Measurements from ENCODE around the gene ATP11C. TPM values are rescaled to one million over a fixed set of nuclear protein-coding genes. Genes with fewer than 3 reads are reported as not detected.

The ATP11C gene
- total RNA-seq, 1 donor from 2014 or later, result 20.0 TPM

DNA sequence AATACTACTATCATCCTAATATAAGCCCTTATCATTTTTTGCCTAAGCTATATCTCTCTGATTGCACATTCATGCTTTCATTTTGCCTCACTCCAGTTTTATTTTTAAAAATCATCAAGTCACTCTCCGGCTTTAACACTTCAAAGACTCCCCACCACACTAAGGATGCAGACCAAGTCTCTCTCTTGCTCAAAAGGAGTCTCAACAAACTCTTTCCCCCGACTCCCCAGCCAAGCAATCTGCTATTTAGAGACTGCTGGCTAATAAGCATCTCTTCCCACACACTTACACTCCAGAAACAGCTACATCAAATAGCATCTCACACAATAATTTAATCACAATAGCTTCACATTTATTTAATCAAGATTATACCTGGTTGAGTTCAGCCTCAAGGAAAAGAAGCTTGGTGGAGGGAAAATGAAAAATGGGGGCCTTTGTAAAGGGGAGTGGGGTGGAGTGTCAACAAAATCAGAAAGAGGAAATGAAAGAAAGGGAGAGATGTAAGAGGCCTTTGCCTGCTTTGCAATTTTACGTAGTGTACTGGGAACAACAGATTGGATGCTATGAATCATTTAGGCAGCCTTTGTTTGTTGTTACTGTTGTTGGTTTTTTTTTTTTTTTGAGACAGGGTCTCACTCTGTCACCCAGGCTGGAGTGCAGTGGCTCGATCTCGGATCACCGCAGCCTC is 120.8 kb downstream of the ATP11C start:
- DNase-seq (ENCODE audit: low spot score), result no peak

GRCh38 chrX:139804482-139804881 is 128.4 kb downstream of the ATP11C start:
- no peak for DNase-seq (ENCODE audit: low spot score)

DNA sequence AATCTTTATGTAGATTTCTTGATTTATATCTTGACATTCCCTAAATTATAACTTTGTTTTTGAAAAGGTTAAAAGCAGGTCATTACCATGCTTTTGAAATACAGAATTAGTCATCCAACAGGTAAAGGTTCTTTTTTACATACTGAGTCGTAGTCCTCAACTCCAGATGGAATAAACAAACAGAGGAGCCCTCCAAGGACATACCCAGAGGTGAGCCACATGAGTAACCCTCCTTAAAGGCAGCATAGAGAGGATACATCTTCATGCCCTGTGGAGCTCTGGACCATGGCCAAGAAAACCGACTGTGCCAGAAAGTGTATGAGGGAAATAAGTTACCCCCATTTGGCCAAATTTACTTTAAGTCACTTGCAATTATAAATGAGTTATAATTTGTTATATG is 129.6 kb downstream of the ATP11C start:
- no peak for DNase-seq (ENCODE audit: low spot score)

GRCh38 chrX:139802048-139802447 is 130.8 kb downstream of the ATP11C start:
- no peak for DNase-seq (ENCODE audit: low spot score)

GRCh38 chrX:139801397-139801813 is 131.4 kb downstream of the ATP11C start:
- DNase-seq (ENCODE audit: low spot score), result no peak

GRCh38 chrX:139798701-139799100 is 134.2 kb downstream of the ATP11C start:
- no peak for DNase-seq (ENCODE audit: low spot score)

DNA sequence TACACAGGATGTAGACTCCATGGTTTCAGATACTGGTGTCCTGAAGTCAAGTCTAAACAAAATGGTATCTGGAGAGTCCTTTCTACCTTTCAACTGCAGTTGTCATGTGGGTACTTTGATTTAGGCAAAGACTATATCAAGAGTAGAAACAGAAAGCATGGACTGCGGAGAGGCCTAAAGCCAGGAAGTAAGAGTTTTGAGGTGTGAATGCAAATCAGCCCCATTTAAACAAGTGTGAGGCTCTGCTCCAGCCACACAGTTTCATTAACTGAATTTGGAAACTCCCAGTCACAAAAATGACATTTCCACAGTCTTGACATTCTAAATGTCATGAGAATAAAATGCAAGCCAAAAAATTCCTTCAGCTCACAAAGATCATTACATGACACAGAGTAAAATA is 137.7 kb downstream of the ATP11C start:
- DNase-seq (ENCODE audit: low spot score), result no peak

DNA sequence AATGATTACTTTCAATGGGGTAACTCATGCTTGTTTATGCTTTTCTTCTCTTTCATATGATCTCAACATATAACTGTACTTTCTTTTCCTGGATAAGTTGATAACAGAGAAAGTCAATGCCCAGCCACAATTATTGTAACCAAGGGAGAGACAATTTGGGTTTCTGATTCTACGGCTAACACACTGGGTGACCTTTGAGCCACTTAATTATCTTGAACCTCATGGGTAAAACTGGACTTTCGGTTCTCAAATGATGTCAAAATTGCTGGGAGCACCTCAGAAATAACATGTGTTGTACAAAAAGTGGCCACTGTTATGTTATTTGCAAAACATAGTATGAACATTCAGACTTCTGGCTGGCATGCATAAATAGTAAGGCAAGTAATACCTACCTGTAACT is 145.3 kb downstream of the ATP11C start:
- no peak for DNase-seq (ENCODE audit: low spot score)

- DNase-seq (ENCODE audit: low spot score), result no peak
These were observed 148.0 kb downstream of the ATP11C start for GRCh38 chrX:139784807-139785206.

DNA sequence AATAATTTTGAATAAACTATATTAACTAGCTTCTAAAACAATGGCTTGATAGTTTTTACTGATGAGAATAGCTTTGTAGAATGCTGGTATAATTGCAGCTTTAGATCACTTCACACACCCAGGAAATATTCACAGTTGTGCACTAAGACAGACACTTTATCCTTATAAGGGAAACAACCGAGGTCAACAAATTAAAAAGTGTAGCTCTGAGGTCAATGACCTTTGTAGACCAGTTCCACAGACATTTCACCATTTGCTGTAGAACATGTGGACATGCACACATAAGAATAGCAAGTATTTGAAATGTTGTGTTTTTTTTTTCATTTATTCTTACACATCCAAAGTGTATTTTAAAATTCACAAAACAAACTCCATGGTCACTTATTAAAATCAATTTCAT is 148.9 kb downstream of the ATP11C start:
- no peak for DNase-seq (ENCODE audit: low spot score)

DNA sequence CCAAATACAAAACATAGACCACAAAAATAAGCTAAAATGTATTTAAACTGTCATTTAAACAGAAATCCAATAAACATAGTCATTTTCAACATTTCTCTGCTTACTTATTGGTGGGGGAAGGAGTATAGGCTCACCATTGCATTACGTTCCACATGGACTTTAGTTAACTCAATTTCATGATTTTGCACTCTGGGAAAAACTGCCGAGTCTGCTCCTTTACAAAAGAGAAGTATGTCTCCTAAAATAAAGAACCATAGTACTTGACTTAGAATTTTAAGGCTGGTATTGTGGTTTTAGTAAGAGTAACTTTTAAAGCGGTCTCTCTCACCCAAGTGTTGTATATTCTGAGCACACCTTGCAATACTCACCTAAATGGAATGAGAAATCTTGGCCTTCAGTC is 149.8 kb downstream of the ATP11C start:
- no peak for DNase-seq (ENCODE audit: low spot score)

- DNase-seq (ENCODE audit: low spot score), result no peak
These were observed 156.3 kb downstream of the ATP11C start for GRCh38 chrX:139776599-139776998.

GRCh38 chrX:139770366-139770765 is 162.5 kb downstream of the ATP11C start:
- no peak for DNase-seq (ENCODE audit: low spot score)

GRCh38 chrX:139766545-139766983 is 166.3 kb downstream of the ATP11C start:
- DNase-seq (ENCODE audit: low spot score), result no peak

DNA sequence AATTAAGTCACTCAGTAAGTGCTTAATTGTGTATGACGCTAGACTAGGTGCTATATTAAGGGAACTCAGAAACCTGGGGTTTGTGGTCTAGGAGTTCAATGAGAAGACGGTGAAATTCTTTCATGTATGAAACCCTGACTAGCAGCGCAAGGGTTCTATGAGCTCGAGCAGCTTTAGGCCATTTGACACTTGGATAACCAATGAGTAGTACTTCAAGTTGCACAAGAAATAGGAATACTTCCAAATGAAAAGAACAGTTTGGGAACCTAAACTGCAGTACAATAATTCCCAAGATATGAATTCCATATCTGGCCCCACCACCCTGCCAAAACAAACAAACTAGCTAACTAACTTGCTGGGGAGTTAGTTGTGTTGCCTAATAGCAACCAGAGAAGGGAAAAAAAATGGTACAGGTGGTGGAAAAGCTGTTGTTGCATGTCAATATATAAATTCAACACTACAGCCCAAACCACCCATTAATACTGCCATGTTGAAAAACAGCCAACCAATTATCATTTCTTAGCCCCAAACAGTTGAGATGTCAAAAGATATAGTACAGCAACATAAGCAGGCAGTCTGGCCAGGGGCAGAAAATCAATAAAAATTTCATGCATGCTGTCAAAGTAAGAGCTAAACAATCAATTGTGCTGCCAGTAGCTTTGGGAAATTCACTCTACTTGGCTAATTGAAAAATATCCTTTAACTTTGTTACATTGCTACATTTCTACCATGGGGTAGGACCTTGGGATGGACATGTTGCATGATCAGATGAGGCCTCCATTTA is 170.3 kb downstream of the ATP11C start:
- no peak for DNase-seq (ENCODE audit: low spot score)

DNA sequence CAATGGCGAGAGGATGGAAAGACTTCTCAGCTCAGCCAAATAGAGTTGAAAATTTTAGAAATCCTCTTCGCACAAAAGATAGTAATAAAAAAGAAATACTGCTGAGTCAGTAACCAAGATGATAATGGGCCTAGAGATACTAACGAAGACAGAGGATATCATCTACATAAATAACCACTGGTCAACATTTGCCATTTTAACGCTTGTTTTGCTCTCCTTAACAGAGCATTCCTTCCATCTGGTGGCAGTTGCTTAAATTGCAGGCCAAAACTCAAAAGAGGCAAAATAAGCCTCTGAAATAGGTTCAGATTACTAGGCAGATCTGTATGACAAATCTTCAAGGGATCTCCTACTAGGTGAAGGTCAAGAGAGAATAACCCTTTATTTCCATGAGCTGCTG is 173.2 kb downstream of the ATP11C start:
- no peak for DNase-seq (ENCODE audit: low spot score)

DNA sequence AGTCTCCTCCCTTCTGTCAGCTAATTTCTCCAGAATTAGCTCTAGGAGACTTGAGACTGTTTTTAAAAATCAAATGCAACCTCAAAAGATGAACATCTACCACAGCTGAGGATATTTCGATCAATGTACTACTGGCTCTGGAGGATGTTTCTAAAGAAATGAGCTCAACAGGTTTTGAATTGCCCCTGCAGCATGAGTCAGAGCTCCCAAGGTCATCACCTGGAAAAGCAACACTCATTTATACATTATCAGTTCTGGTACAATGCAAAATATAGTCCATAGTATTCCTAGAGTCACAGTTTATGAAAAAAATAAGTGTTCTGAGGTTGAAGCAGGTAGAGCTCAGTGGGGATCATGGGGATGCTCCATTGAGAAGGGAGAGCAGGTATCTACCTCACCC is 174.0 kb downstream of the ATP11C start:
- no peak for DNase-seq (ENCODE audit: low spot score)

GRCh38 chrX:139758250-139758649 is 174.6 kb downstream of the ATP11C start:
- DNase-seq (ENCODE audit: low spot score), result no peak

DNA sequence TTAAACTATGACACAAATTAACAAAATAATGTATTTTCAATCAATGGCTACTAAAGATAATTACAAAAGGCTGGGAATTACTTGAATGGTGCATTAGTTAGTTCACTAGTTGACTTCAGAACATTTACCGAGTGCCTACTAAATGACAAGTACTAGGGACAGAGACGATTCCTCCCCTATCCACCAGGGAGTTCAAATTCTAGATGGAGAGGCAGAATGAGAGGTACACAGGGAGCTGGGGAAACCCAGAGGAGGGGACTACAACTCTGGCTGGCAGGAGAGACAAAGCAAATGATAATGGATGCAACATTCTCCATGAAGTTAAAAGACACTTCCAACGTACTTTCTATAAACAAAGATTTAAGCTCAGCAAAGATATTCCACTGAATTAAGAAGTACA is 181.8 kb downstream of the ATP11C start:
- DNase-seq (ENCODE audit: low spot score), result no peak

- no peak for DNase-seq (ENCODE audit: low spot score)
These were observed 182.5 kb downstream of the ATP11C start for GRCh38 chrX:139750390-139750789.

- no peak for DNase-seq (ENCODE audit: low spot score)
These were observed 193.7 kb downstream of the ATP11C start for GRCh38 chrX:139739138-139739537.

DNA sequence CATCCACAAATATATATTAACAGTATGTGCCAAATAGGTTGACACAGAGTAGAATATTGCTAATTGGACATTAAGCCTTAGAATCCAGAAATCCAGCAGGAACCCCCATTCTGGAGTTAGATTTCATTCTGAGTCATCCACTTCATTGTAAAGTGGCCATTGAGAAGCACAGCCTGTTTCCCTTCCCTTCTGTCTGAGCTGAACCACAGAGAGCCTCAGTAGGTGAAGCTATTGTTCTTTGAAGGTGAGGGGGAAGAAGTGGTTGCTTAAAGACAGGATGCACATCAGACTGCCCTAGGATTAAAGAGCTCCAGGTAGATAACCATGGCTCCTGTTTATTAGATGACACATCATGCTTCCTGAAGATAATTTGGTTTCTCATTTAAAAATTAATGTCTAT is 194.3 kb downstream of the ATP11C start:
- DNase-seq (ENCODE audit: low spot score), result no peak

GRCh38 chrX:139736151-139736550 is 196.7 kb downstream of the ATP11C start:
- no peak for DNase-seq (ENCODE audit: low spot score)
